GM12878 (cell line): Measurements from ENCODE around the gene TBC1D24.
A peak's percentile ranks its signal among the peaks of the same experiment; 100 is the strongest.

Experiments used
- CBFB ChIP-seq: IDR thresholded peaks from 2 replicates; pipeline ENCODE4 v1.6.1; 2016; ENCODE audit warnings: antibody characterized with exemption, low read depth
- CHD2 ChIP-seq: IDR thresholded peaks from 2 replicates; pipeline ENCODE4 v1.6.1; 2011; ENCODE audit warnings: low read depth, low read length, improper control_type of control experiment, borderline replicate concordance
- CTCF ChIP-seq, 3 experiments: IDR thresholded peaks in 2 of 3; conservative IDR thresholded peaks in 1 of 3; 2 replicates each; pipeline ENCODE4 v1.5.1; 2011; ENCODE audit warnings: low read depth in 3 of 3, low read length in 3 of 3, mild to moderate bottlenecking in 3 of 3, control low read depth in 2 of 3, moderate library complexity in 2 of 3, inconsistent platforms in 1 of 3, mixed read lengths in 1 of 3; ENCODE audit not compliant: control insufficient read depth in 2 of 3, insufficient read depth in 1 of 3; ENCODE audit errors: extremely low read depth in 1 of 3
- E2F4 ChIP-seq: IDR thresholded peaks from 2 replicates; pipeline ENCODE4 v1.6.1; 2012; ENCODE audit warnings: low read depth, low read length, improper control_type of control experiment
- E2F8 ChIP-seq: fragments of 450-650 bp; IDR thresholded peaks from 2 replicates; pipeline ENCODE4 v1.6.1; 2018; ENCODE audit warnings: mild to moderate bottlenecking, low read depth, moderate library complexity; ENCODE audit not compliant: partially characterized antibody
- EP300 ChIP-seq, 2 experiments: fragments of 150-350 bp in 1 of 2; IDR thresholded peaks; 2 replicates each; pipeline ENCODE4 v1.6.1; 2011 to 2012; ENCODE audit warnings: low read depth in 2 of 2, low read length in 2 of 2, borderline replicate concordance in 1 of 2, improper control_type of control experiment in 1 of 2, inconsistent platforms in 1 of 2; ENCODE audit not compliant: control insufficient read depth in 1 of 2
- EZH2 ChIP-seq: IDR thresholded peaks from 2 replicates; pipeline ENCODE4 v1.6.1; 2012; ENCODE audit warnings: low read depth, mild to moderate bottlenecking, control low read depth, inconsistent platforms, low read length, borderline replicate concordance; ENCODE audit not compliant: control insufficient read depth
- IRF3 ChIP-seq: fragments of 450-650 bp; IDR thresholded peaks from 2 replicates; pipeline ENCODE4 v1.6.1; 2014; ENCODE audit warnings: mild to moderate bottlenecking
- NFYB ChIP-seq: IDR thresholded peaks from 2 replicates; pipeline ENCODE4 v1.6.1; 2011; ENCODE audit warnings: low read depth, mild to moderate bottlenecking, low read length, improper control_type of control experiment, moderate library complexity; ENCODE audit not compliant: insufficient read depth
- NR2C2 ChIP-seq: IDR thresholded peaks from 2 replicates; pipeline ENCODE4 v1.6.1; 2011; ENCODE audit warnings: borderline replicate concordance, low read depth; ENCODE audit not compliant: control insufficient read depth, insufficient read length
- POLR2A ChIP-seq: IDR thresholded peaks from 2 replicates; pipeline ENCODE4 v1.6.1; 2011; ENCODE audit warnings: low read depth, mild to moderate bottlenecking, low read length
- POLR2AphosphoS5 ChIP-seq: IDR thresholded peaks from 2 replicates; pipeline ENCODE4 v1.6.1; 2011; ENCODE audit warnings: mild to moderate bottlenecking, low read length, inconsistent platforms
- REST ChIP-seq: IDR thresholded peaks from 2 replicates; pipeline ENCODE4 v1.6.1; 2012; ENCODE audit warnings: mild to moderate bottlenecking, low read depth, low read length

GRCh38 chr16:2520784-2521531 is 46.0 kb downstream of the TBC1D24 start:
- TF ChIP-seq CTCF (IDR thresholded peaks at IDR 0.05 in 2 of 3, conservative IDR thresholded peaks at IDR 0.05 in 1 of 3; ENCODE audit: control insufficient read depth in 2 of 3, extremely low read depth in 1 of 3, insufficient read depth in 1 of 3, low read depth in 3 of 3, low read length in 3 of 3), result no peak
- no peak for TF ChIP-seq IRF3
- TF ChIP-seq CHD2, result no peak
- no peak for TF ChIP-seq EZH2
- no peak for TF ChIP-seq REST
- no peak for TF ChIP-seq POLR2A
- TF ChIP-seq E2F8, result no peak
- TF ChIP-seq CBFB, result no peak
- no peak for TF ChIP-seq NFYB
- TF ChIP-seq EP300 (IDR thresholded peaks at IDR 0.05; ENCODE audit: borderline replicate concordance in 1 of 2, control insufficient read depth in 1 of 2, low read depth in 2 of 2, low read length in 2 of 2), result no peak
- peak; percentile 0; the same call in 1 of the 2 replicates for TF ChIP-seq POLR2AphosphoS5
- TF ChIP-seq NR2C2, result no peak
- no peak for TF ChIP-seq E2F4
